Uterus (tissue), 2 donors: ENCODE measurements around the gene PSME2.
A peak's percentile ranks its signal among the peaks of the same experiment; 100 is the strongest.

Experiments
- CTCF ChIP-seq, 4 experiments: fragments of 200-600 bp in 2 of 4; fragments of 450-650 bp in 2 of 4; sonication (generic) in 2 of 4; IDR thresholded peaks; one replicate each; pipeline ENCODE4 v1.5.1; 2016 to 2019; ENCODE audit warnings: antibody characterized with exemption in 4 of 4, mild to moderate bottlenecking in 2 of 4, moderate library complexity in 1 of 4
- POLR2A ChIP-seq, 2 donors: fragments of 450-650 bp; IDR thresholded peaks; one replicate each; pipeline ENCODE4 v1.6.1; 2016; ENCODE audit warnings: antibody characterized with exemption in 2 of 2, mild to moderate bottlenecking in 1 of 2, moderate library complexity in 1 of 2

- TF ChIP-seq CTCF (IDR thresholded peaks at IDR 0.05) (peak in 1 of 4 experiments; percentile 17), POLR2A (IDR thresholded peaks at IDR 0.05) (peak in 1 of 2 donors; percentile 61)
Observed at GRCh38 chr14:24093901-24094840, 52.2 kb downstream of the PSME2 start, which contains the start of gene PCK2.
